Measurements from ENCODE around the gene TRIM66.
A peak's percentile ranks its signal among the peaks of the same experiment; 100 is the strongest.

TRIM66 gene

DNA sequence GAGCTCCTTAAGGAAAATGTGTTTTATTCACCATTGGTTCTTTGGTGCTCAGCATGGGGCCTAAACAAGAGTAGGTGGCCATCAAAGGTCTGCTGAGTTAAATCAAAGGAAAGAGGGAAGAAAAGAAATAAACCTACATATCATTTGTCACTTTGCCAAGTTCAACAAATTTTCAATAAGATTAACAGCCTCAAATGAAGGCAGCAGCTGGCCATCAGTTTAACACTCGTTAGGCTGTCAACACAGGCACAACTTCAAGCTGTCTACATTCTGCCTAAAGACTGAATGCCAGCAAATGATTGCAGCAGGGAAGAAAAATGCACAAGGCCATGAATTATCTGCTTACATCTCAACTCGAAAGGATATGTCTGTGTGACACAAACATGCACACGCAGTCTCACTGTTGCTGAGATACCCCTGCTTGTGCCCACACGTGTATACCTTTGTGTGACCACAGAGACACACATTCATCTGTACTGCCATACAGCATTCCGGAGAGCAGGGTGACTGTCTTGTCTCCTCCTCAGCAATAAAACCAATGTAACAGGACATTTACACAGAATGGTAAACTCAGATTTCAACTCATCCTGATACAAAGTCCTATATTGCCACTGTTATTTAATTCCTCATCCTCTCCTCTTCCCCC, 40.1 kb downstream of the TRIM66 start:
- TF ChIP-seq, protein P1, sequence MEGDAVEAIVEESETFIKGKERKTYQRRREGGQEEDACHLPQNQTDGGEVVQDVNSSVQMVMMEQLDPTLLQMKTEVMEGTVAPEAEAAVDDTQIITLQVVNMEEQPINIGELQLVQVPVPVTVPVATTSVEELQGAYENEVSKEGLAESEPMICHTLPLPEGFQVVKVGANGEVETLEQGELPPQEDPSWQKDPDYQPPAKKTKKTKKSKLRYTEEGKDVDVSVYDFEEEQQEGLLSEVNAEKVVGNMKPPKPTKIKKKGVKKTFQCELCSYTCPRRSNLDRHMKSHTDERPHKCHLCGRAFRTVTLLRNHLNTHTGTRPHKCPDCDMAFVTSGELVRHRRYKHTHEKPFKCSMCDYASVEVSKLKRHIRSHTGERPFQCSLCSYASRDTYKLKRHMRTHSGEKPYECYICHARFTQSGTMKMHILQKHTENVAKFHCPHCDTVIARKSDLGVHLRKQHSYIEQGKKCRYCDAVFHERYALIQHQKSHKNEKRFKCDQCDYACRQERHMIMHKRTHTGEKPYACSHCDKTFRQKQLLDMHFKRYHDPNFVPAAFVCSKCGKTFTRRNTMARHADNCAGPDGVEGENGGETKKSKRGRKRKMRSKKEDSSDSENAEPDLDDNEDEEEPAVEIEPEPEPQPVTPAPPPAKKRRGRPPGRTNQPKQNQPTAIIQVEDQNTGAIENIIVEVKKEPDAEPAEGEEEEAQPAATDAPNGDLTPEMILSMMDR (IDR thresholded peaks at IDR 0.05; ENCODE audit: low read depth, low read length, missing control alignments): no peak
- peaks cover 3% of the 10 kb centered on the region for H3K36me3 ChIP-seq (replicated peaks)
- in situ Hi-C loops (cut with HindIII; ENCODE audit: low pct_ligation_motif_present, low sequenced_read_pairs): no loop called here
- H3K4me3 ChIP-seq (ENCODE audit: low read depth, low read length): no peak overlapping the region
- DNase-seq: no peak
- no peak overlapping the region for H3K27ac ChIP-seq
- H3K27me3 ChIP-seq (replicated peaks): no peaks in the 10 kb centered on the region

DNA sequence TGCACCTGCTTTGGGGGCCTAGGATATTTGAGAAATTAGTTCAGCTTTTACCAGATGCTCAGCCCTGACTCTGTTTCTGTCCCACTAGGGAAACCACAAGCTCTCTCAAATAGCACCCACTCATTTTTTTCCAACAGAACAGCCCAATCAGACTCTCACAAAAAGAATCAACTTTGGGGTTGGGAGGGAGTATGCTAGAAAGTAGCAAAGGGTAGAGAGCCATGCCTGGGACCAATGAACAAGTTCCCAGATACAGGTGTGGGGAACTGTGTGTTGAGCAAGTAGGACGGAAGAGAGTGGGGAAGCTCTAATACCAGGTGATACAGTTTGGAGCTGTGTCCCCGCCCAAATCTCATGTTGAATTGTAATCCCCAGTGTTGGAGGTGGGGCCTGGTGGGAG, 41.1 kb downstream of the TRIM66 start:
- no peak overlapping the region for H3K27ac ChIP-seq

DNA sequence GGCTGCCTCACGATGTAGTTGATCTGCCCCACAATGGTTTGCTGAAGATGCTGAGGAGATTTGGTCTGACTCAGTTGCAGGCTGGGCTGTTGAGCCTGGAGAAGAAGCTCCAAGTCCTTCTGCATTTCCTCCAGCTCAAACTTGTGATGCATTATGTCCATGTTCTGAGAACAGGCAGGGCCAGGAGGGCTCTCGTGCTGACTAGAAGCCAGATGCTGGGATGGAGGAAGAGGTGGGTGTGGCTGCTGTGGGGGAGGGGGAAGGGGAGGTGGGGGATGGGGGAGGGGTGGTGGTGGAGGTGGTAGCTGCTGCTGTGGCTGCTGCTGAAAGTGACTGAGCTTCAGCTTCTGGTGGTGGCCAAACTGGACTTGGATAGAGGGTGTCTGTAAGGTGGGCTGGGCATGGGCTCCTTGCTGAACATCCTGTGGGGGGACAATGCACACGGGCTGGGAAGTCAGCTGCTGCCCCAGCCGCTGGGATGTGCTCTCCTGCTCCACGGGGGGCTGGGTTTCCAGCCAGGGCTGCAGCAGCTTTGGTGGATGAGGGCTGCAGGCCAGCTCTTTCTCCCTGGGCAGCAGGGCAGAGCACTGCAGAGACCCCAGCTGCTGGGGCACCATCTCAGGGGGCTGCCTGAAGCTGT, 42.1 kb downstream of the TRIM66 start:
- H3K27me3 ChIP-seq (replicated peaks): no peaks in the 10 kb centered on the region
- DNase-seq: no peak
- TF ChIP-seq, protein P1 (IDR thresholded peaks at IDR 0.05; ENCODE audit: low read depth, low read length, missing control alignments): no peak
- no peaks in the 10 kb centered on the region for H3K36me3 ChIP-seq (replicated peaks)
- in situ Hi-C loops (cut with HindIII; ENCODE audit: low pct_ligation_motif_present, low sequenced_read_pairs): no loop called here
- H3K4me3 ChIP-seq (ENCODE audit: low read depth, low read length): no peak overlapping the region
- no peak overlapping the region for H3K27ac ChIP-seq

More for the DNA sequence above, 41.1 kb downstream of the TRIM66 start:
- no peak overlapping the region for H3K4me3 ChIP-seq (ENCODE audit: low read depth, low read length)
- TF ChIP-seq, protein P1 (IDR thresholded peaks at IDR 0.05; ENCODE audit: low read depth, low read length, missing control alignments): no peak
- in situ Hi-C loops (cut with HindIII; ENCODE audit: low pct_ligation_motif_present, low sequenced_read_pairs): no loop called here
- H3K36me3 ChIP-seq (replicated peaks): peaks cover 3% of the 10 kb centered on the region
- no peak for DNase-seq
- no peaks in the 10 kb centered on the region for H3K27me3 ChIP-seq (replicated peaks)

DNA sequence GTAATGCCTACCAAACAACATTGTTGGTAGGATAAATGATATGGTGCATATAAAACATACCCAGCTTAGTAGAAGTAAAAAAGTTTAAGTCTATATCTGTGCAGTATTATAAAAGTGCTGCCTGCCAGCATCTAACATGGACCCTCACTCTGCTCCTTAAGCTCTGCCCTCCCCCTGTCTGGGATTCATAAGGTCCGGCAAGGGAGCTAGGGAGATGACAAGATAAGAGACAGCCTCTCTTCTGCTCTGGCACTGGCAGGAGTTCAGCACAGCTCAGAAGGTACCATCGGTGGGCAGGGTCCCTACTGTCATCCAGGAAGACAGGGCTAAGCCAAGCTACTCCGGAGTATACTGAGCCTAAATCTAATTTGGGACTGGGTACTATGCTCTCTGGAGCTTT, 42.8 kb downstream of the TRIM66 start:
- Histone ChIP-seq H3K27ac (no peak overlapping the region), H3K27me3 (replicated peaks) (no peaks in the 10 kb centered on the region), H3K4me3 (ENCODE audit: low read depth, low read length) (no peak overlapping the region), H3K36me3 (replicated peaks) (no peaks in the 10 kb centered on the region)
- in situ Hi-C loops (cut with HindIII; ENCODE audit: low pct_ligation_motif_present, low sequenced_read_pairs): no loop called here
- TF ChIP-seq, protein P1 (IDR thresholded peaks at IDR 0.05; ENCODE audit: low read depth, low read length, missing control alignments): no peak
- no peak for DNase-seq

DNA sequence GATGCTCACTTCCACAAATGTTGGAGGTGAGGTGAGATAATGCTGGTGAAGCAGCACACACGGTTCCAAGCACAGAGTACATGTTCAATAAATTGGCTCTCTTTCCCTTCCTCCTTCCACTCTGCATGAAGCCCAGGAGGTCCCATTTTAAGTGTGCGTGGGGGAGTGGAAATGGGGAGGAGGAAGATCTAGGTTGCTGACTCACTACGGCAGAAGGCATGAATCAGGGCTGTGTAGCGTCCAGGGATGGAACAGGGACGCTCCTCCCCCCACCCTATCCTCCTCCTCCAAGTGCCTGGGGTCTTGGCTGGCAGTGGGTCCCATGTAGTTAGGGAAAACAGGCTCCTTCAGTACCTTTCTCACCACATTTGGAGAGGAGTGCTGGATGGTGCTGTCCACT, 44.2 kb downstream of the TRIM66 start:
- TF ChIP-seq, protein P1 (IDR thresholded peaks at IDR 0.05; ENCODE audit: low read depth, low read length, missing control alignments): peak; percentile 6
- Histone ChIP-seq H3K36me3 (replicated peaks) (no peaks in the 10 kb centered on the region), H3K27me3 (replicated peaks) (no peaks in the 10 kb centered on the region), H3K4me3 (ENCODE audit: low read depth, low read length) (no peak overlapping the region), H3K27ac (no peak overlapping the region)
- DNase-seq: peak; percentile 13
- in situ Hi-C loops (cut with HindIII; ENCODE audit: low pct_ligation_motif_present, low sequenced_read_pairs): no loop called here
